ENCODE measurements around the gene RIN1. TPM values are rescaled to one million over a fixed set of nuclear protein-coding genes. Genes with fewer than 3 reads are reported as not detected.

RIN1 gene
- total and polyA plus RNA-seq, 2 of the 13 experiments (the other 11 are each of a cell fraction or from before 2014, with no cell fraction given): 2.4 to 4.1 TPM

DNA sequence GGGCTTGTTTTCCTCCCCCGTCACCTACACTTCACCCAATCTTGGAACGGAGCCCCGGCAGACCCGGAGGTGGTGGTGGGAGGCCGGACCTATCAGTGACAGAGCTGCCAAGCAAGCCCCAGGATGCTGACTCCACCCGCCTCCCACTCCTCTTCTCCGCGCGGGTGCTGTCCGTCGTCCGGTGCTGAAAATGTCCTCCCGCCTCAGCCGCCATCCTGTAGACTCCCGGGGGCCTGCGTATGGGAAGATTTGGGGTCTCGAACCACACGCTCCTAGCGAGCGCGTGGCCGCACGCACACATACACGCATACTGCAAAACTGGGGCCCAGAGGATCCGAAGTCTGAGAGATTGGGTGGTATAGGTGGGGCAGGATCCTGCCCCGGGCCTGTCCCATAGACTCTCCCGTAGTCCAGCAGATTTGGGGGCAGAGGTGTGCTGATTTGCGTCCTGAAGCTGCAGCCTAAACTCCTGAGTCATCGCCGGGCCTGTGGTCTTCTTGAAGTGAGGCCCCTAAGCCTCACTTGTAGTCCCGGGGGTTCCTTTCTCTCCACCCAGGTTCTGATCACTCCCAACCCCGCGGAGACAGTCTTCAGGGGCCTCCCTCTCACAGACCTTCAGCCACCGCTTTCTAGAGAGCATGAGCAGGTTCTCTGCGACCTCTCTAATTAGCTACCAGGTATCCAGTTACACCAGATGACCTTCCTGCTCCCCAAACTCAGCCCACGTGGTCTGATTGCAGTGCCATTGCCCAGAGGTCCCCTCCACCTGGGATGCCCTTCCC lies 46.5 kb downstream of the RIN1 start (continued):
- TF ChIP-seq, protein P1, sequence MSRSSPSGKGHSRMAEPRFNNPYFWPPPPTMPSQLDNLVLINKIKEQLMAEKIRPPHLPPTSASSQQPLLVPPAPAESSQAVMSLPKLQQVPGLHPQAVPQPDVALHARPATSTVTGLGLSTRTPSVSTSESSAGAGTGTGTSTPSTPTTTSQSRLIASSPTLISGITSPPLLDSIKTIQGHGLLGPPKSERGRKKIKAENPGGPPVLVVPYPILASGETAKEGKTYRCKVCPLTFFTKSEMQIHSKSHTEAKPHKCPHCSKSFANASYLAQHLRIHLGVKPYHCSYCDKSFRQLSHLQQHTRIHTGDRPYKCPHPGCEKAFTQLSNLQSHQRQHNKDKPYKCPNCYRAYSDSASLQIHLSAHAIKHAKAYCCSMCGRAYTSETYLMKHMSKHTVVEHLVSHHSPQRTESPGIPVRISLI (CRISPR knock-in tag; IDR thresholded peaks at IDR 0.05; ENCODE audit: borderline replicate concordance): no peak
- TF ChIP-seq, protein P2, sequence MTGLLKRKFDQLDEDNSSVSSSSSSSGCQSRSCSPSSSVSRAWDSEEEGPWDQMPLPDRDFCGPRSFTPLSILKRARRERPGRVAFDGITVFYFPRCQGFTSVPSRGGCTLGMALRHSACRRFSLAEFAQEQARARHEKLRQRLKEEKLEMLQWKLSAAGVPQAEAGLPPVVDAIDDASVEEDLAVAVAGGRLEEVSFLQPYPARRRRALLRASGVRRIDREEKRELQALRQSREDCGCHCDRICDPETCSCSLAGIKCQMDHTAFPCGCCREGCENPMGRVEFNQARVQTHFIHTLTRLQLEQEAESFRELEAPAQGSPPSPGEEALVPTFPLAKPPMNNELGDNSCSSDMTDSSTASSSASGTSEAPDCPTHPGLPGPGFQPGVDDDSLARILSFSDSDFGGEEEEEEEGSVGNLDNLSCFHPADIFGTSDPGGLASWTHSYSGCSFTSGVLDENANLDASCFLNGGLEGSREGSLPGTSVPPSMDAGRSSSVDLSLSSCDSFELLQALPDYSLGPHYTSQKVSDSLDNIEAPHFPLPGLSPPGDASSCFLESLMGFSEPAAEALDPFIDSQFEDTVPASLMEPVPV (CRISPR knock-in tag; IDR thresholded peaks at IDR 0.05): no peak
- TF ChIP-seq, protein P3, sequence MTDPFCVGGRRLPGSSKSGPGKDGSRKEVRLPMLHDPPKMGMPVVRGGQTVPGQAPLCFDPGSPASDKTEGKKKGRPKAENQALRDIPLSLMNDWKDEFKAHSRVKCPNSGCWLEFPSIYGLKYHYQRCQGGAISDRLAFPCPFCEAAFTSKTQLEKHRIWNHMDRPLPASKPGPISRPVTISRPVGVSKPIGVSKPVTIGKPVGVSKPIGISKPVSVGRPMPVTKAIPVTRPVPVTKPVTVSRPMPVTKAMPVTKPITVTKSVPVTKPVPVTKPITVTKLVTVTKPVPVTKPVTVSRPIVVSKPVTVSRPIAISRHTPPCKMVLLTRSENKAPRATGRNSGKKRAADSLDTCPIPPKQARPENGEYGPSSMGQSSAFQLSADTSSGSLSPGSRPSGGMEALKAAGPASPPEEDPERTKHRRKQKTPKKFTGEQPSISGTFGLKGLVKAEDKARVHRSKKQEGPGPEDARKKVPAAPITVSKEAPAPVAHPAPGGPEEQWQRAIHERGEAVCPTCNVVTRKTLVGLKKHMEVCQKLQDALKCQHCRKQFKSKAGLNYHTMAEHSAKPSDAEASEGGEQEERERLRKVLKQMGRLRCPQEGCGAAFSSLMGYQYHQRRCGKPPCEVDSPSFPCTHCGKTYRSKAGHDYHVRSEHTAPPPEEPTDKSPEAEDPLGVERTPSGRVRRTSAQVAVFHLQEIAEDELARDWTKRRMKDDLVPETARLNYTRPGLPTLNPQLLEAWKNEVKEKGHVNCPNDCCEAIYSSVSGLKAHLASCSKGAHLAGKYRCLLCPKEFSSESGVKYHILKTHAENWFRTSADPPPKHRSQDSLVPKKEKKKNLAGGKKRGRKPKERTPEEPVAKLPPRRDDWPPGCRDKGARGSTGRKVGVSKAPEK (CRISPR knock-in tag; IDR thresholded peaks at IDR 0.05; ENCODE audit: borderline replicate concordance): no peak
- TF ChIP-seq, protein P4, sequence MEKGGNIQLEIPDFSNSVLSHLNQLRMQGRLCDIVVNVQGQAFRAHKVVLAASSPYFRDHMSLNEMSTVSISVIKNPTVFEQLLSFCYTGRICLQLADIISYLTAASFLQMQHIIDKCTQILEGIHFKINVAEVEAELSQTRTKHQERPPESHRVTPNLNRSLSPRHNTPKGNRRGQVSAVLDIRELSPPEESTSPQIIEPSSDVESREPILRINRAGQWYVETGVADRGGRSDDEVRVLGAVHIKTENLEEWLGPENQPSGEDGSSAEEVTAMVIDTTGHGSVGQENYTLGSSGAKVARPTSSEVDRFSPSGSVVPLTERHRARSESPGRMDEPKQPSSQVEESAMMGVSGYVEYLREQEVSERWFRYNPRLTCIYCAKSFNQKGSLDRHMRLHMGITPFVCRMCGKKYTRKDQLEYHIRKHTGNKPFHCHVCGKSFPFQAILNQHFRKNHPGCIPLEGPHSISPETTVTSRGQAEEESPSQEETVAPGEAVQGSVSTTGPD (CRISPR knock-in tag; IDR thresholded peaks at IDR 0.05): 0 out of 2 replicates have a peak, but pooled peaks have one; percentile 23
- TF ChIP-seq SIN3A (IDR thresholded peaks at IDR 0.05; ENCODE audit: borderline replicate concordance, low read depth, low read length): peak; percentile 95
- TF ChIP-seq, protein P5, sequence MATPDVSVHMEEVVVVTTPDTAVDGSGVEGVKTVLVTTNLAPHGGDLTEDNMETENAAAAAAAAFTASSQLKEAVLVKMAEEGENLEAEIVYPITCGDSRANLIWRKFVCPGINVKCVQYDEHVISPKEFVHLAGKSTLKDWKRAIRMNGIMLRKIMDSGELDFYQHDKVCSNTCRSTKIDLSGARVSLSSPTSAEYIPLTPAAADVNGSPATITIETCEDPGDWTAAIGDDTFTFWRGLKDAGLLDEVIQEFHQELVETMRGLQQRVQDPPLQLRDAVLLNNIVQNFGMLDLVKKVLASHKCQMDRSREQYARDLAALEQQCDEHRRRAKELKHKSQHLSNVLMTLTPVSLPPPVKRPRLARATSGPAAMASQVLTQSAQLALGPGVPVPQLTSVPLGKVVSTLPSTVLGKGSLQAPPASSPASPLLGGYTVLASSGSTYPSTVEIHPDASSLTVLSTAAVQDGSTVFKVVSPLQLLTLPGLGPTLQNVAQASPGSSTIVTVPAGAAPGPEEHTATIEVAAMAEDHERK (CRISPR knock-in tag; IDR thresholded peaks at IDR 0.05; ENCODE audit: low read depth): no peak
- TF ChIP-seq ZNF20 (CRISPR knock-in tag; IDR thresholded peaks at IDR 0.05): 0 out of 2 replicates have a peak, but pooled peaks have one; percentile 47
- no peak for TF ChIP-seq ZNF224 (CRISPR knock-in tag; IDR thresholded peaks at IDR 0.05)
- TF ChIP-seq, protein P6, sequence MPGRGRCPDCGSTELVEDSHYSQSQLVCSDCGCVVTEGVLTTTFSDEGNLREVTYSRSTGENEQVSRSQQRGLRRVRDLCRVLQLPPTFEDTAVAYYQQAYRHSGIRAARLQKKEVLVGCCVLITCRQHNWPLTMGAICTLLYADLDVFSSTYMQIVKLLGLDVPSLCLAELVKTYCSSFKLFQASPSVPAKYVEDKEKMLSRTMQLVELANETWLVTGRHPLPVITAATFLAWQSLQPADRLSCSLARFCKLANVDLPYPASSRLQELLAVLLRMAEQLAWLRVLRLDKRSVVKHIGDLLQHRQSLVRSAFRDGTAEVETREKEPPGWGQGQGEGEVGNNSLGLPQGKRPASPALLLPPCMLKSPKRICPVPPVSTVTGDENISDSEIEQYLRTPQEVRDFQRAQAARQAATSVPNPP (CRISPR knock-in tag; IDR thresholded peaks at IDR 0.05): no peak
- TF ChIP-seq PRMT3 (CRISPR knock-in tag; IDR thresholded peaks at IDR 0.05; ENCODE audit: borderline replicate concordance, low read depth): no peak
- TF ChIP-seq, protein P7, sequence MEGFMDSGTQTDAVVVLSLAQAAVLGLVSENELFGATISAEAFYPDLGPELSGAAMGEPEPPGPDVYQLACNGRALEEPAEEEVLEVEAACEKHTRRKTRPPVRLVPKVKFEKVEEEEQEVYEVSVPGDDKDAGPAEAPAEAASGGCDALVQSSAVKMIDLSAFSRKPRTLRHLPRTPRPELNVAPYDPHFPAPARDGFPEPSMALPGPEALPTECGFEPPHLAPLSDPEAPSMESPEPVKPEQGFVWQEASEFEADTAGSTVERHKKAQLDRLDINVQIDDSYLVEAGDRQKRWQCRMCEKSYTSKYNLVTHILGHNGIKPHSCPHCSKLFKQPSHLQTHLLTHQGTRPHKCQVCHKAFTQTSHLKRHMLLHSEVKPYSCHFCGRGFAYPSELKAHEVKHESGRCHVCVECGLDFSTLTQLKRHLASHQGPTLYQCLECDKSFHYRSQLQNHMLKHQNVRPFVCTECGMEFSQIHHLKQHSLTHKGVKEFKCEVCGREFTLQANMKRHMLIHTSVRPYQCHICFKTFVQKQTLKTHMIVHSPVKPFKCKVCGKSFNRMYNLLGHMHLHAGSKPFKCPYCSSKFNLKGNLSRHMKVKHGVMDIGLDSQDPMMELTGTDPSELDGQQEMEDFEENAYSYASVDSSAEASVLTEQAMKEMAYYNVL (CRISPR knock-in tag; IDR thresholded peaks at IDR 0.05; ENCODE audit: borderline replicate concordance): no peak; the same call in 1 of the 2 replicates
- TF ChIP-seq ARHGAP35 (CRISPR knock-in tag; IDR thresholded peaks at IDR 0.05; ENCODE audit: borderline replicate concordance): 0 out of 2 replicates have a peak, but pooled peaks have one; percentile 73
- peak; percentile 62; the same call in 1 of the 2 replicates for TF ChIP-seq ZNF331 (CRISPR knock-in tag; IDR thresholded peaks at IDR 0.05)

Measured in HepG2 (cell line).